B cell (primary cell): Measurements from ENCODE around the gene TMEM150A. TPM values are rescaled to one million over a fixed set of nuclear protein-coding genes. Genes with fewer than 3 reads are reported as not detected.

ENCODE experiments used
- ATAC-seq: fragments of 200-7000 bp; cut with Tn5 transposase; one replicate; pipeline ENCODE4 v1.10.0; 2021; ENCODE audit warnings: low read depth, mild to moderate bottlenecking, moderate number of reproducible peaks, moderate library complexity
- CTCF ChIA-PET: fragments of 350-600 bp; sonication (Branson Sonifier 250); formaldehyde crosslinking; loops from one replicate; lab custom pipeline; 2021; ENCODE audit warnings: antibody characterized with exemption, inconsistent platforms; lab: Charles Lee
- POLR2A ChIA-PET: fragments of 350-600 bp; sonication (Branson Sonifier 250); formaldehyde crosslinking; loops from one replicate; lab custom pipeline; 2021; ENCODE audit warnings: antibody characterized with exemption; lab: Charles Lee
- DNase-seq: peaks from one replicate; pipeline ENCODE4 v3.0.0; 2013
- H2AFZ ChIP-seq: 2 replicates; pipeline ENCODE4 v1.6.1; 2012; ENCODE audit warnings: mild to moderate bottlenecking, low read depth, low read length; ENCODE audit not compliant: insufficient read depth, poor library complexity, severe bottlenecking
- H3K27ac ChIP-seq, 2 donors: 1 replicate in 1 of 2; 2 replicates in 1 of 2; pipeline ENCODE4 v1.5.1; 2012 to 2013; ENCODE audit warnings: low read length in 2 of 2, mild to moderate bottlenecking in 2 of 2, moderate library complexity in 1 of 2
- H3K27me3 ChIP-seq, 4 experiments: fragments of 200-600 bp in 1 of 4; sonication (generic) in 1 of 4; replicated peaks in 1 of 4; 1 replicate in 2 of 4; 2 replicates in 2 of 4; pipeline versions ENCODE4 v1.6.1 to v1.7.0; 2013 to 2016; ENCODE audit warnings: low read length in 3 of 4, mild to moderate bottlenecking in 2 of 4, mixed read lengths in 1 of 4, moderate library complexity in 1 of 4; ENCODE audit not compliant: insufficient read depth in 4 of 4, control insufficient read depth in 3 of 4; ENCODE audit errors: control extremely low read depth in 1 of 4
- H3K36me3 ChIP-seq, 2 experiments: replicated peaks in 1 of 2; 1 replicate in 1 of 2; 2 replicates in 1 of 2; pipeline versions ENCODE4 v1.6.1 to v1.7.1; 2013; ENCODE audit warnings: low read length in 1 of 2; ENCODE audit not compliant: insufficient read depth in 2 of 2, control insufficient read depth in 1 of 2; ENCODE audit errors: control extremely low read depth in 1 of 2, extremely low read depth in 1 of 2
- H3K4me1 ChIP-seq, 2 donors: fragments of 200-600 bp in 1 of 2; sonication (generic) in 1 of 2; 1 replicate in 1 of 2; 2 replicates in 1 of 2; pipeline versions ENCODE4 v1.5.1 to v1.6.1; 2013 to 2017; ENCODE audit warnings: low read length in 2 of 2; ENCODE audit not compliant: control insufficient read depth in 2 of 2, insufficient read depth in 2 of 2
- H3K4me2 ChIP-seq: replicated peaks from 2 replicates; pipeline ENCODE3; 2012; ENCODE audit warnings: mild to moderate bottlenecking, low read depth, low read length; ENCODE audit not compliant: poor library complexity, severe bottlenecking
- H3K4me3 ChIP-seq, 5 experiments: fragments of 200-600 bp in 1 of 5; sonication (generic) in 1 of 5; 1 replicate in 3 of 5; 2 replicates in 2 of 5; pipeline versions ENCODE4 v1.5.1 to v1.7.0; 2011 to 2016; ENCODE audit warnings: low read length in 4 of 5, mild to moderate bottlenecking in 4 of 5, low read depth in 2 of 5, control low read depth in 1 of 5, moderate library complexity in 1 of 5; ENCODE audit not compliant: insufficient read depth in 1 of 5; ENCODE audit errors: control extremely low read depth in 1 of 5, extremely low read depth in 1 of 5
- H3K79me2 ChIP-seq: fragments of 200-600 bp; sonication (generic); one replicate; pipeline ENCODE4 v1.6.0; 2016; ENCODE audit warnings: low read length; ENCODE audit not compliant: control insufficient read depth, insufficient read depth
- H3K9ac ChIP-seq: fragments of 200-600 bp; sonication (generic); 2 replicates; pipeline ENCODE4 v1.6.1; 2017; ENCODE audit warnings: mild to moderate bottlenecking, low read length, moderate library complexity
- H3K9me3 ChIP-seq, 3 donors: one replicate each; pipeline versions ENCODE4 v1.6.1 to v1.7.1; 2013; ENCODE audit warnings: low read length in 2 of 3; ENCODE audit not compliant: control insufficient read depth in 2 of 3, insufficient read depth in 1 of 3; ENCODE audit errors: control extremely low read depth in 1 of 3
- H4K20me1 ChIP-seq: 2 replicates; pipeline ENCODE4 v1.6.0; 2012; ENCODE audit warnings: mild to moderate bottlenecking, low read length; ENCODE audit not compliant: insufficient read depth, control insufficient read depth, poor library complexity, severe bottlenecking
- H3K27ac Mint-ChIP-seq: one replicate; pipeline ENCODE4 v1.8.0; 2021; ENCODE audit warnings: mixed read lengths
- H3K27me3 Mint-ChIP-seq: one replicate; pipeline ENCODE4 v1.8.0; 2021; ENCODE audit warnings: mixed read lengths
- H3K4me1 Mint-ChIP-seq: one replicate; pipeline ENCODE4 v1.8.0; 2021; ENCODE audit warnings: mixed read lengths
- H3K4me3 Mint-ChIP-seq: one replicate; pipeline ENCODE4 v1.8.0; 2021; ENCODE audit warnings: mixed read lengths
- H3K9me3 Mint-ChIP-seq: one replicate; pipeline ENCODE4 v1.8.0; 2022; ENCODE audit warnings: mixed read lengths; ENCODE audit not compliant: insufficient read depth
- CTCF ChIP-seq: fragments of 200-600 bp; IDR thresholded peaks from one replicate; pipeline ENCODE4 v1.8.0; 2022; ENCODE audit warnings: antibody characterized with exemption, mild to moderate bottlenecking
- EZH2 ChIP-seq: IDR thresholded peaks from 2 replicates; pipeline ENCODE4 v1.6.1; 2012; ENCODE audit warnings: borderline replicate concordance, low read depth, mild to moderate bottlenecking, moderate library complexity, low read length; ENCODE audit not compliant: insufficient read depth, poor library complexity, severe bottlenecking
- WGBS: methylation state at CpG from one replicate; pipeline ENCODE4 v1.1.5; 2013; ENCODE audit warnings: missing lambda C conversion rate; ENCODE audit not compliant: insufficient coverage; 5-methylcytosine and 5-hydroxymethylcytosine counted together
- intact Hi-C: fragments of 100-400 bp; cut with micrococcal nuclease; formaldehyde crosslinking; loops from one replicate; pipeline ENCODE4 v1.10.0; 2022
- polyA plus RNA-seq: library from polyadenylated mRNA; depleted of rRNA; stranded (reverse); fragments of >200 nt; gene quantifications from 2 replicates; pipeline ENCODE4 v1.2.3, GENCODE V29; 2012
- total RNA-seq, 2 donors: library from RNA; stranded (reverse); fragments of 120-200 nt in 1 of 2; gene quantifications; 1 replicate in 1 of 2; 2 replicates in 1 of 2; pipeline versions ENCODE4 v1.2.3 to v1.2.4, GENCODE V29; 2013 to 2022

The TMEM150A gene
- total and polyA plus RNA-seq, 2 donors (not counting 1 experiment from before 2014, with no cell fraction given) = 23.0 to 26.4 TPM

GRCh38 chr2:85578243-85579180 lies 24.0 kb downstream of the TMEM150A start:
- no peaks in the 10 kb centered on the region for H3K9me3 Mint-ChIP-seq
- H3K27ac Mint-ChIP-seq = peak overlapping the region; percentile 96
- ChIA-PET POLR2A (interaction anchor here (0.7 to 2.1 kb wide), 5 partner anchors 9 to 40 kb away, joined by 3 to 13 read pairs (median 3); partner anchors contain the start of genes MAT2A and RNF181), CTCF (interaction anchor here (1.4 to 1.5 kb wide), 3 partner anchors 9 to 59 kb away, joined by 3 to 8 read pairs (median 5); no protein-coding TSS in a partner anchor)
- no peaks in the 10 kb centered on the region for H3K27me3 Mint-ChIP-seq
- peaks cover 37% of the 10 kb centered on the region for H3K79me2 ChIP-seq
- DNase-seq = peak; percentile 79
- H3K4me3 ChIP-seq = peak overlapping the region; percentile 50 to 97 (median 70)
- TF ChIP-seq CTCF = no peak
- TF ChIP-seq EZH2 = no peak
- peak overlapping the region; percentile 87 for H2AFZ ChIP-seq
- H3K36me3 ChIP-seq = peaks cover 0 to 23% of the 10 kb centered on the region in 2 experiments
- peak overlapping the region; percentile 96 for H3K4me2 ChIP-seq
- peak overlapping the region; percentile 70 to 87 for H3K27ac ChIP-seq
- H4K20me1 ChIP-seq = peaks cover 7% of the 10 kb centered on the region
- peak overlapping the region; percentile 93 for H3K4me3 Mint-ChIP-seq
- H3K4me1 Mint-ChIP-seq = peaks cover 39% of the 10 kb centered on the region
- WGBS = 3% methylated on average over 11 of the region's 19 CpGs
- intact Hi-C loops = loop anchor here (1.0 kb wide), 2 partner anchors 17 to 34 kb away; partner anchors contain the start of genes C2orf68 and RNF181
- H3K4me1 ChIP-seq = peaks cover 20 to 39% of the 10 kb centered on the region in 2 donors
- H3K9ac ChIP-seq = peak overlapping the region; percentile 91
- peak; percentile 79 for ATAC-seq
- no peaks in the 10 kb centered on the region for H3K9me3 ChIP-seq
- H3K27me3 ChIP-seq = no peaks in the 10 kb centered on the region
